Stimulated activated CD8-positive, alpha-beta memory T cell treated with anti-CD3 and anti-CD28 coated beads, Interleukin-2, amount 100 ng/mL, for 1 hour (primary cell): ENCODE data around the gene ROR1.

Experiments used
- DNase-seq, 2 donors: peaks; one replicate each; pipeline ENCODE4 v3.0.0-alpha.2; 2020; ENCODE audit warnings: low read depth in 2 of 2

The ROR1 gene

GRCh38 chr1:64055310-64055709 lies 281.5 kb downstream of the ROR1 start:
- no peak for DNase-seq

- DNase-seq, result no peak
These were observed 285.7 kb downstream of the ROR1 start for GRCh38 chr1:64059556-64059955.

GRCh38 chr1:64060611-64061302 lies 286.9 kb downstream of the ROR1 start:
- DNase-seq, result no peak

GRCh38 chr1:64061430-64062104 lies 287.8 kb downstream of the ROR1 start:
- DNase-seq, result no peak

GRCh38 chr1:64062529-64062928 lies 288.7 kb downstream of the ROR1 start:
- no peak for DNase-seq

- DNase-seq, result no peak
These were observed 289.2 kb downstream of the ROR1 start for GRCh38 chr1:64062941-64063581.

- DNase-seq, result no peak
These were observed 291.8 kb downstream of the ROR1 start for GRCh38 chr1:64065571-64065970.

- DNase-seq, result no peak
These were observed 298.4 kb downstream of the ROR1 start for GRCh38 chr1:64072089-64072793.

GRCh38 chr1:64073705-64074104 lies 299.9 kb downstream of the ROR1 start:
- DNase-seq, result no peak

GRCh38 chr1:64074767-64075166 lies 300.9 kb downstream of the ROR1 start:
- DNase-seq, result no peak

GRCh38 chr1:64077281-64077940 lies 303.6 kb downstream of the ROR1 start:
- no peak for DNase-seq

GRCh38 chr1:64080941-64081562 lies 307.2 kb downstream of the ROR1 start:
- no peak for DNase-seq

GRCh38 chr1:64082459-64082858 lies 308.6 kb downstream of the ROR1 start:
- DNase-seq, result no peak

- no peak for DNase-seq
These were observed 310.6 kb downstream of the ROR1 start for GRCh38 chr1:64084451-64084850.

- no peak for DNase-seq
These were observed 314.0 kb downstream of the ROR1 start for GRCh38 chr1:64087768-64088167.

- no peak for DNase-seq
These were observed 316.6 kb downstream of the ROR1 start for GRCh38 chr1:64090436-64090835.

- DNase-seq, result no peak
These were observed 319.1 kb downstream of the ROR1 start for GRCh38 chr1:64092851-64093371.

GRCh38 chr1:64093941-64094340 lies 320.1 kb downstream of the ROR1 start:
- DNase-seq, result no peak

GRCh38 chr1:64095832-64096231 lies 322.0 kb downstream of the ROR1 start:
- no peak for DNase-seq

GRCh38 chr1:64097859-64098258 lies 324.0 kb downstream of the ROR1 start:
- DNase-seq, result no peak

- DNase-seq, result no peak
These were observed 324.6 kb downstream of the ROR1 start for GRCh38 chr1:64098436-64098835.
